ENCODE measurements around the gene NPAS3. TPM values are rescaled to one million over a fixed set of nuclear protein-coding genes. Genes with fewer than 3 reads are reported as not detected.

NPAS3 gene
- total RNA-seq, 1 donor from 2014 or later: not detected

DNA sequence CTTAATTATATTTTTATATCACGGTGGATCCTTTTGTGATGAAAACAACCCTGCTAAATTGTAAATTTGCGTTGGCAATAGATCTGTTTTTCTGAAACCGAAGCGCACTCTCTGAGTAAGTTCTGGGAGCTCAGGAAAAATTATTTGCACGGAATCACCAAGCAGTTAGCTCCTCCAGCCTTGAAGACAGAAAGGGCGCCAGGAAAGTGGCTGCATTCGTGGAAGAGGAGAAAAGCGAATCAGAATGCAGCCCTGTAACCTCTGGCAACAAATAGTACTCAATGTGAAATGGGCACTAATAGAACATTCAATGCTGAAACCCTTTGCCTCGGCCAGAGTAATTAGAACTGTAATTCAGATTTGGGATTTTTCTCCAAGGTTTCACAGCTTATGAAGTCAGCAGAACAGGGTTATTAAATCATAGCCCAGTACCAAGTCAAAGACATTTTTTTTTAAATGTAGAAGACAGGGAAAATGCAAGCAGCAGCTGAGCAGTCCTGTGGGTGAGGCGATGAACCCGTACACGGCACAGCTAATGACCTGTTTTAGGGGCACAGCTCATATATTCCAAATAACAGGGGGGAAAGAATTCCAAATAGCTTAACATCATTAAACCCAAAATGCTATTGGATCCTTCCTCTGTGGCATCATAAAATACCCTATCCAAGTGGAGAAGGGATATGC, 760.8 kb downstream of the NPAS3 start:
- Histone ChIP-seq H3K27ac (no peak overlapping the region), H3K4me1 (peaks cover 7% of the 10 kb centered on the region), H3K4me2 (no peak overlapping the region), H3F3A (ENCODE audit: low read depth) (no peaks in the 10 kb centered on the region), H2AFZ (replicated peaks) (no peak overlapping the region), H3K4me3 (no peak overlapping the region), H3K9me3 (ENCODE audit: low read depth) (no peaks in the 10 kb centered on the region), H3K36me3 (no peaks in the 10 kb centered on the region), H3K9ac (no peak overlapping the region), H4K20me1 (ENCODE audit: low read depth) (no peaks in the 10 kb centered on the region), H3K79me2 (ENCODE audit: low read depth) (no peaks in the 10 kb centered on the region), H3K27me3 (no peaks in the 10 kb centered on the region)
- peaks cover 5% of the 10 kb centered on the region for H3K36me3 Mint-ChIP-seq
- H3K4me1 Mint-ChIP-seq: peaks cover 8% of the 10 kb centered on the region
- no peak for DNase-seq (ENCODE audit: low spot score)
- H3K4me3 Mint-ChIP-seq: no peak overlapping the region
- no peaks in the 10 kb centered on the region for H3K27me3 Mint-ChIP-seq (ENCODE audit: insufficient read depth, low read depth)
- H3K27ac Mint-ChIP-seq: no peak overlapping the region
- H3K9me3 Mint-ChIP-seq: no peaks in the 10 kb centered on the region
- TF ChIP-seq EZH2phosphoT487 (IDR thresholded peaks at IDR 0.05) (no peak), CTCF (IDR thresholded peaks at IDR 0.05) (no peak)

GRCh38 chr14:33700052-33700451, 761.4 kb downstream of the NPAS3 start:
- no peak overlapping the region for H3K27ac ChIP-seq
- no peaks in the 10 kb centered on the region for H4K20me1 ChIP-seq (ENCODE audit: low read depth)
- DNase-seq (ENCODE audit: low spot score): no peak
- no peaks in the 10 kb centered on the region for H3K36me3 ChIP-seq
- H3K9me3 ChIP-seq (ENCODE audit: low read depth): no peaks in the 10 kb centered on the region
- H3K79me2 ChIP-seq (ENCODE audit: low read depth): no peaks in the 10 kb centered on the region
- H3K4me1 ChIP-seq: peaks cover 7% of the 10 kb centered on the region
- no peak overlapping the region for H3K4me2 ChIP-seq
- no peak overlapping the region for H3K4me3 ChIP-seq
- H3F3A ChIP-seq (ENCODE audit: low read depth): no peaks in the 10 kb centered on the region
- Mint-ChIP-seq H3K36me3 (peaks cover 5% of the 10 kb centered on the region), H3K27me3 (ENCODE audit: insufficient read depth, low read depth) (no peaks in the 10 kb centered on the region), H3K4me1 (peaks cover 10% of the 10 kb centered on the region), H3K27ac (no peak overlapping the region), H3K9me3 (no peaks in the 10 kb centered on the region), H3K4me3 (no peak overlapping the region)
- H3K27me3 ChIP-seq: no peaks in the 10 kb centered on the region
- no peak overlapping the region for H3K9ac ChIP-seq
- TF ChIP-seq EZH2phosphoT487 (IDR thresholded peaks at IDR 0.05) (no peak), CTCF (IDR thresholded peaks at IDR 0.05) (no peak), EZH2 (IDR thresholded peaks at IDR 0.05) (no peak)
- no peak overlapping the region for H2AFZ ChIP-seq (replicated peaks)

GRCh38 chr14:33702293-33702692, 763.6 kb downstream of the NPAS3 start:
- H3K27ac ChIP-seq: no peak overlapping the region
- H3K9me3 Mint-ChIP-seq: no peaks in the 10 kb centered on the region
- no peak overlapping the region for H3K9ac ChIP-seq
- H3K4me2 ChIP-seq: no peak overlapping the region
- no peaks in the 10 kb centered on the region for H3K36me3 ChIP-seq
- DNase-seq (ENCODE audit: low spot score): no peak
- H3K27me3 ChIP-seq: no peaks in the 10 kb centered on the region
- TF ChIP-seq EZH2phosphoT487 (IDR thresholded peaks at IDR 0.05) (no peak), EZH2 (IDR thresholded peaks at IDR 0.05) (no peak), CTCF (IDR thresholded peaks at IDR 0.05) (no peak)
- peaks cover 5% of the 10 kb centered on the region for H3K36me3 Mint-ChIP-seq
- H3K9me3 ChIP-seq (ENCODE audit: low read depth): no peaks in the 10 kb centered on the region
- H3K27ac Mint-ChIP-seq: no peak overlapping the region
- no peaks in the 10 kb centered on the region for H3K27me3 Mint-ChIP-seq (ENCODE audit: insufficient read depth, low read depth)
- no peak overlapping the region for H2AFZ ChIP-seq (replicated peaks)
- H3K4me1 ChIP-seq: peaks cover 12% of the 10 kb centered on the region
- no peak overlapping the region for H3K4me3 ChIP-seq
- H3F3A ChIP-seq (ENCODE audit: low read depth): no peaks in the 10 kb centered on the region
- H4K20me1 ChIP-seq (ENCODE audit: low read depth): no peaks in the 10 kb centered on the region
- no peak overlapping the region for H3K4me3 Mint-ChIP-seq
- peaks cover 30% of the 10 kb centered on the region for H3K4me1 Mint-ChIP-seq
- H3K79me2 ChIP-seq (ENCODE audit: low read depth): no peaks in the 10 kb centered on the region
